Measurements from ENCODE around the gene GMPPA. TPM values are rescaled to one million over a fixed set of nuclear protein-coding genes. Genes with fewer than 3 reads are reported as not detected.

The GMPPA gene
- total RNA-seq (25.9 TPM), polyA plus RNA-seq (10 to 100 TPM; 17.2 to 35.1 (median 25.1) TPM)

DNA sequence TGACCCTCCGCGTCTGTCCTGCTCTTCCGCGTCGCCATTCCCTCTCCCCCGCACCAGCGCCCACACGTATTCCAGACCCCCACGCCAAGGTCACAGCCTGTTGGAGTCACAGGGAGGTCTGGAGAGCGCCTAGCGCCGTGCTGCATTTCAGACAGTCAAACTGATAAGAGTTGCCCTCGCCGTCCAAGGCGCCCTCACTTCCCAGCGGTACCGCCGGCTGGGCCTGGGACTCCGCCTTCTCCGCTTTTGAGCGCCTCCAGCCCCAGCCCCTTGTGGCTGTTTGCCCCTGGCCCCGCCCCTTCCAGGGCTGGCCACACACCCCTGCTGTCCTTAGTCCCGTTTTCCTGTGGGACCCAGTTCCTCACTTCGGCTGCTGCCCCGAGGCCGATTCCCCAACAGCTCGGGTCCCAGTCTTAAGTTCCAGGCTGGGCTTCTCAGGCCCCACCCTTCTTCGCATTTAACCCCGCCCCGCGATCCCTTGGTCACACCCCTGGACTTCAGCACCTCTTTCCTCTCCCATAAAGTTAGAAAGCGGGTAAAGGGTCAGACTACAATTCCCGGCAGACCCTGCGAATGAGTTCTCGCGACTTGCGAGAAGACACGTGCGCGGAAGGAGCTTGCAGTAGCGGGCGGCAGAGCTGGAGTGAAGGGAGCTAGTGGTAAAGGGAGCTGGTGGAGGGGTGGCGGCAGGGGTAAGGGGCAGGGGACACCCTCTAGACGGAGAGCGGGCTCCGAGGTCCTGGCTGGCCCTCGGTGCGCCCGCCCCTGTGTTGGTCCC is at the start of gene GMPPA:
TSS of gene GMPPA (plus strand) at position 612 of the 778 bp plus-strand sequence. CDS start 1,085 bp downstream, outside the sequence.
- Mint-ChIP-seq H3K4me3 (peak within 1 kb of the TSS; percentile 92 to 98 (median 94)), H3K27me3 (peaks cover 48% of the 10 kb centered on the region), H3K36me3 (peaks cover 10% of the 10 kb centered on the region), H3K27ac (peak within 1 kb of the TSS; percentile 84 to 96 (median 92)), H3K4me1 (peaks cover 0 to 45% (median 21%) of the 10 kb centered on the region in 4 donors), H3K9me3 (peaks cover 0 to 1% (median 0%) of the 10 kb centered on the region in 7 donors)
- H3K4me1 ChIP-seq (ENCODE audit: control insufficient read depth, insufficient read depth, low read length, poor library complexity, severe bottlenecking): peaks cover 36% of the 10 kb centered on the region
- no peaks in the 10 kb centered on the region for H3K36me3 ChIP-seq (ENCODE audit: control insufficient read depth, insufficient read depth, low read length)
- ATAC-seq (ENCODE audit: low read depth in 2 of 2) (peak; percentile 94 to 96), DNase-seq (peak; percentile 87 to 98 (median 91))
- H3K9me3 ChIP-seq (ENCODE audit: control insufficient read depth in 2 of 2, low read length in 2 of 2): no peaks in the 10 kb centered on the region
- peak within 1 kb of the TSS; percentile 84 for H3K4me3 ChIP-seq (ENCODE audit: low read depth, low read length)
- peak within 1 kb of the TSS; percentile 66 for H3K27ac ChIP-seq (ENCODE audit: insufficient read depth, low read length, poor library complexity, severe bottlenecking)
- H3K27me3 ChIP-seq (ENCODE audit: control insufficient read depth, insufficient read depth, low read length): peaks cover 16% of the 10 kb centered on the region

DNA sequence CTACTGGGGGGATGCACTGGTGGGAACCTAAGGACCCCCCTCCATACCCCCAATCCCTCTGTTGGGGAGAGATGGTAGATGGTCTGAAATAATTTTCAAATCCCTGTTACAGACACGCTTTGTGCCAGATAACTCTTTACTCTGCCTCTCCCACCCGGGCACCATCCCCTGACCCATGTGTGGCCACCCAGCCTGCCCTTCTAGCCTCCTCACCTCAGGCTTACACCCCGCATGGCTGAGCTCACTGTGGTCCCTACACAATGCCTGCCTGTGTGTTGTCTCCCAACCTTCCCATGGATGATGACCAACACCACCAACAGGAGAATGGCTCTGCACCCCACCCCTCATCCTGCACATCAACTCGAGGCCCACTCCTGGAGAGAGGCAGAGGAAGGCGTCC is 49.1 kb upstream of the GMPPA start:
- Mint-ChIP-seq H3K9me3 (peaks cover 0 to 2% (median 0%) of the 10 kb centered on the region in 7 donors), H3K4me1 (peaks cover 0 to 5% (median 0%) of the 10 kb centered on the region in 4 donors), H3K4me3 (peak overlapping the region in 1 of 4 donors; percentile 62), H3K27me3 (peaks cover 45% of the 10 kb centered on the region), H3K36me3 (no peaks in the 10 kb centered on the region), H3K27ac (no peak overlapping the region)
- Histone ChIP-seq H3K4me3 (ENCODE audit: low read depth, low read length) (no peak overlapping the region), H3K27ac (ENCODE audit: insufficient read depth, low read length, poor library complexity, severe bottlenecking) (no peak overlapping the region), H3K9me3 (ENCODE audit: control insufficient read depth in 2 of 2, low read length in 2 of 2) (no peaks in the 10 kb centered on the region), H3K4me1 (ENCODE audit: control insufficient read depth, insufficient read depth, low read length, poor library complexity, severe bottlenecking) (peaks cover 4% of the 10 kb centered on the region), H3K36me3 (ENCODE audit: control insufficient read depth, insufficient read depth, low read length) (no peaks in the 10 kb centered on the region), H3K27me3 (ENCODE audit: control insufficient read depth, insufficient read depth, low read length) (no peaks in the 10 kb centered on the region)
- ATAC-seq (ENCODE audit: low read depth in 2 of 2) (no peak), DNase-seq (no peak)

DNA sequence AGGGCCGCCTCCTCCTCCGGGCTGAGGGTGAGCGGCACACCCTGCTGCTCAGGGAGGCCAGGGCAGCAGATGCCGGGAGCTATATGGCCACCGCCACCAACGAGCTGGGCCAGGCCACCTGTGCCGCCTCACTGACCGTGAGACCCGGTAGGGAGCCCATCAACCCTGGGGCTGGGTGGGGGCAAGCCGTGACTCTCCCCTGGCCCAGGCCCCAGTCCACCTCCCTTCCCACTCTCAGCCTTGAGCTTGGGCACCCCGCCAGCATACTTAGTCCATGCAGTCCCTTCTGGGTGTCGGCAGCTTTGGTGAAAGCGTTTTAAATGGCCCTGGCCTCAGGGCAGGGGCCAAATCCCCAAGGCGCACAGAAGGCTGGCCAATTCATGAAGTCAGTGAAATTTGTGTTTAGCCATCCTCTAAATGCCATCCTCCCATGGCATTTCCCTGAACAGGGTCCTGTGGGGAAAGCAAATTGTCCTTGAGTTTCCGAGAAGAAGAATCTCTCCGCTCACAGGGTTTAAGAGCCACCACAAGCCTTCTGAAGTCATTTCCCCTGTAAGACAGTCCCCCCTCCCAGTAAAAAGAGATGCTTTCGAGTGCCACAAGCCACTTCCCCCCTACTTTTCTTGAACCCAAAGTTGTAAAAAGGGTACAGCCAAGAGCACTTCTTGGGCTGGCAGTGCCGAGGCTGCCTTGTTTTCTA is 46.9 kb upstream of the GMPPA start:
- Histone ChIP-seq H3K27me3 (ENCODE audit: control insufficient read depth, insufficient read depth, low read length) (no peaks in the 10 kb centered on the region), H3K4me1 (ENCODE audit: control insufficient read depth, insufficient read depth, low read length, poor library complexity, severe bottlenecking) (peaks cover 4% of the 10 kb centered on the region), H3K36me3 (ENCODE audit: control insufficient read depth, insufficient read depth, low read length) (no peaks in the 10 kb centered on the region), H3K27ac (ENCODE audit: insufficient read depth, low read length, poor library complexity, severe bottlenecking) (no peak overlapping the region), H3K9me3 (ENCODE audit: control insufficient read depth in 2 of 2, low read length in 2 of 2) (no peaks in the 10 kb centered on the region), H3K4me3 (ENCODE audit: low read depth, low read length) (no peak overlapping the region)
- Mint-ChIP-seq H3K27me3 (peaks cover 31% of the 10 kb centered on the region), H3K4me3 (no peak overlapping the region), H3K27ac (no peak overlapping the region), H3K9me3 (peaks cover 0 to 2% (median 0%) of the 10 kb centered on the region in 7 donors), H3K36me3 (no peaks in the 10 kb centered on the region), H3K4me1 (peaks cover 0 to 3% (median 0%) of the 10 kb centered on the region in 4 donors)
- ATAC-seq (ENCODE audit: low read depth in 2 of 2) (no peak), DNase-seq (no peak)

DNA sequence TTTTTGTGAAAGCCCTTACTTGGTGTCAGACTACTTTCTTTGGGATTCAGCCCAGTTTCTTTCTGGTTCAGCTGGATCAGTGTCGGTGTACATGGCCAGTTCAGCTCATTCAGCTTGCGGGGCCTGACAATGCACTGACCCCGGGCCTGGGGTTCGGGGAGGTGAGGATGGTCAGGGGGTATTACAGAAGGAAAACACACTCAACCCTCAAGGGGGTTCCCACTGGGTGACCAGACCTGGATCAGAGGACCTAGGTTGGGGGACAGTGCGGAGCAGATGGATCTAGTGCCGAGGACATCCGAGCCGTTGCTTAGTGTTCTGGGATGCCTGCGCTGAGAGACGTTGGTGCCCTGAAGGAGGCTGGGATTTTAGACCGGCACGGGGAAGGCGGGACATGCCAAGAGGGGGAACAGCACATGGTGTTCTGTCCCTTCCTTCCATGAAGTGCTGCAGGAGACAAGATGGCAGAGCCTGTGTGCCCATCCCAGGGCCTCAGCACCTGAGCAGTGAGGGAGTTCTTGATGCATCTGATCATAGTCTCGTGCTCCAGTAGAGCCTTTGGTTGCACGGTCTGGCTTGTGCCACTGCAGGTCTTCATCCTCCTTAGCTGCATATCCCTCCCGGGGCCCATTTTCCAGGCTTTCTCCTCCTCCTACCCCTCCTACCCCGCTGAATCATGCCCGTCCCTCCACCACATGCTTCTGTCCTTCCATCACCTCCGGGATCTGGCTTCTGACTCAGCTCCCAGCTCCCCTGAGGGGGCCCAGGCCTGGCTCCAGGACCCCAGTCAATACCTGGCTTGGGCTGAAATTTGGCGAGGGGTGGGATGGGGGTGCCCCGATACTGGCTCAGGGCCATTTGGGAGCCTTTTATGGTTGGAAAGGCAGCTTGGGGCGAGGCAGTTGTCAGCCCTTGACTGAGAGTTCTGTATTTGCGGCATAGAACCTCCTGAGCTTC is 46.1 kb upstream of the GMPPA start:
- H3K4me1 Mint-ChIP-seq: peaks cover 0 to 4% (median 0%) of the 10 kb centered on the region in 4 donors
- H3K9me3 ChIP-seq (ENCODE audit: control insufficient read depth in 2 of 2, low read length in 2 of 2): no peaks in the 10 kb centered on the region

DNA sequence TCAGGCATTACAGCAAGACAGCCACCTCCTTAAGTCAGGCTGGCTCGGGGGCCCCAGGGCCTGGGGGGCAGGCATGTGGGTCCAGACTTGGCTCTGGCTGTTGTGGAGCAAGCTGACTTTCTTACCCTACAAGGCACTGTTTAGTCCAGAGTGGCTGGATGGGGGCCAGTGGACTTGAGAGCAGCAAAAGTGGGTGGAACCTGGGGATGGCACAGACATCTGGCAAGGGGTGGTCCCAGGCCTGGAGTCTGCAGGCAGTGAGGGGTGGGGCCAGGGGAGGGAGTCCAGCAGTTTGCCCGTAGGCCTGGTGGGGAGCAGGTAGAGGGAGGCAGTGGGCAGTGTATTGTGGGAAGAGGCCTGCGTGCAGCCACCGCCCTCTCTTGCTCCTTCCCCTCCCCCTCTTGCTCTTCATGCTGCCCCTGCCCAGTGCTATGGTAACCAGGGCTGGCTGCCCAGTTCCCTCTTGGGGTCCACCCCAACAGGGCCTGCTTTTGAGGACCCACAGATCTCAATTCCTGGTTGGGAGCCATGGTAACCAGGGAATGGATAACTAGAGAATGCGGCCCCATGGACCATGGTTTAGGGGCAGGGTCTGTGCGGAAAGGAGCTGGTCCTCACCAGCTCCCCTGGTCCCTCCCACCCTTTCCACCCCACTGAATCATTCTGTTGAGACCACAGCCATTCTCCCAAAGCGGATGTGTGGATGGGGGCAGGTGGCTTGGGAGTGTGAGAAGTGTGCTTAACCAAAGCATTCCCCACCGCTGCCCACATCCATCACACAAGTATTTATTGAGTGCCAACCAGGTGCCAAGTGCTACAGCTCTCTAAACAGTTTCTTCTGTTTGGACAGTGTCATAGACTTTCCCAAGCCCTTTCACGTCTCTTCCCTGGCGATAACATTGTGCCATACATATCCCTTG is 44.8 kb upstream of the GMPPA start:
- no peak overlapping the region for H3K4me3 Mint-ChIP-seq
- Histone ChIP-seq H3K9me3 (ENCODE audit: control insufficient read depth in 2 of 2, low read length in 2 of 2) (no peaks in the 10 kb centered on the region), H3K4me1 (ENCODE audit: control insufficient read depth, insufficient read depth, low read length, poor library complexity, severe bottlenecking) (no peaks in the 10 kb centered on the region), H3K36me3 (ENCODE audit: control insufficient read depth, insufficient read depth, low read length) (no peaks in the 10 kb centered on the region), H3K4me3 (ENCODE audit: low read depth, low read length) (no peak overlapping the region), H3K27ac (ENCODE audit: insufficient read depth, low read length, poor library complexity, severe bottlenecking) (no peak overlapping the region), H3K27me3 (ENCODE audit: control insufficient read depth, insufficient read depth, low read length) (no peaks in the 10 kb centered on the region)
- ATAC-seq (ENCODE audit: low read depth in 2 of 2): no peak
- H3K27ac Mint-ChIP-seq: no peak overlapping the region
- no peak for DNase-seq
- H3K4me1 Mint-ChIP-seq: peaks cover 0 to 9% (median 0%) of the 10 kb centered on the region in 4 donors
- peaks cover 0 to 2% (median 0%) of the 10 kb centered on the region in 7 donors for H3K9me3 Mint-ChIP-seq
- no peaks in the 10 kb centered on the region for H3K36me3 Mint-ChIP-seq
- peaks cover 27% of the 10 kb centered on the region for H3K27me3 Mint-ChIP-seq

More for the DNA sequence above, 46.1 kb upstream of the GMPPA start:
- peaks cover 0 to 2% (median 0%) of the 10 kb centered on the region in 7 donors for H3K9me3 Mint-ChIP-seq
- H3K27ac ChIP-seq (ENCODE audit: insufficient read depth, low read length, poor library complexity, severe bottlenecking): no peak overlapping the region
- H3K27me3 ChIP-seq (ENCODE audit: control insufficient read depth, insufficient read depth, low read length): no peaks in the 10 kb centered on the region
- H3K36me3 Mint-ChIP-seq: no peaks in the 10 kb centered on the region
- H3K27me3 Mint-ChIP-seq: peaks cover 27% of the 10 kb centered on the region
- H3K27ac Mint-ChIP-seq: no peak overlapping the region
- H3K4me3 Mint-ChIP-seq: no peak overlapping the region
- no peak for DNase-seq
- no peak overlapping the region for H3K4me3 ChIP-seq (ENCODE audit: low read depth, low read length)
- peaks cover 4% of the 10 kb centered on the region for H3K4me1 ChIP-seq (ENCODE audit: control insufficient read depth, insufficient read depth, low read length, poor library complexity, severe bottlenecking)
- H3K36me3 ChIP-seq (ENCODE audit: control insufficient read depth, insufficient read depth, low read length): no peaks in the 10 kb centered on the region
- no peak for ATAC-seq (ENCODE audit: low read depth in 2 of 2)

DNA sequence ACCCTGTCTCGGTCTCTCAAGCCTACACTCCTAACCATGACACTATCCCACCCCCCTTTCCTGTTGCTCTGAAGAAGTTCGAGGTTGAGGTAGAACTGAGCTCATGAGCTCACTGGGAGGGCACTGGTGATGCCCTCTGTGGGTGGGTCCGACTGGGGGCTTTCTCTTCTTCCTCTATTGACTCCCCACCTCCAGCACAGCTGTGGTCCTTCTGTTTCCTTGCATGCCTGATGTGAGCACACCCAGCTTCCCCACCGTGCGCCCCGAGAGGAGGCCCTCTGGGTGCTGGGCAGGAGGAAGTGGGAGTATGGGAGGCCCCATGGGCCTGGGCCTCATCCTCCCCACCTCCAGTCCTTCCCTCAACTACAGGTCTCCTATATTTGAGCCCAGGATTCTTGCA is 43.1 kb upstream of the GMPPA start:
- Histone ChIP-seq H3K4me1 (ENCODE audit: control insufficient read depth, insufficient read depth, low read length, poor library complexity, severe bottlenecking) (no peaks in the 10 kb centered on the region), H3K27me3 (ENCODE audit: control insufficient read depth, insufficient read depth, low read length) (no peaks in the 10 kb centered on the region), H3K36me3 (ENCODE audit: control insufficient read depth, insufficient read depth, low read length) (no peaks in the 10 kb centered on the region), H3K4me3 (ENCODE audit: low read depth, low read length) (no peak overlapping the region), H3K9me3 (ENCODE audit: control insufficient read depth in 2 of 2, low read length in 2 of 2) (no peaks in the 10 kb centered on the region), H3K27ac (ENCODE audit: insufficient read depth, low read length, poor library complexity, severe bottlenecking) (no peak overlapping the region)
- H3K4me1 Mint-ChIP-seq: peaks cover 0 to 6% (median 0%) of the 10 kb centered on the region in 4 donors
- peaks cover 13% of the 10 kb centered on the region for H3K27me3 Mint-ChIP-seq
- H3K36me3 Mint-ChIP-seq: no peaks in the 10 kb centered on the region
- H3K4me3 Mint-ChIP-seq: no peak overlapping the region
- H3K27ac Mint-ChIP-seq: no peak overlapping the region
- DNase-seq (no peak), ATAC-seq (ENCODE audit: low read depth in 2 of 2) (no peak)
- H3K9me3 Mint-ChIP-seq: peaks cover 0 to 2% (median 0%) of the 10 kb centered on the region in 7 donors
